MG63 (cell line): ENCODE data around the gene MPP7. TPM values are rescaled to one million over a fixed set of nuclear protein-coding genes. Genes with fewer than 3 reads are reported as not detected.
"Not testable (repeated sequence)": the region's sequence is repeated elsewhere in the genome, so short reads cannot be mapped to it uniquely, and the experiment has no call there.

Experiments used
- DNase-seq: peaks from one replicate; pipeline ENCODE4 v3.0.0-alpha.2; 2020
- H3K27me3 ChIP-seq: fragments of 250-450 bp; sonication (Bioruptor Pico); 2 replicates; pipeline ENCODE4 v1.5.1; 2020; ENCODE audit warnings: mild to moderate bottlenecking, moderate library complexity
- H3K36me3 ChIP-seq: fragments of 250-450 bp; sonication (Bioruptor Pico); 2 replicates; pipeline ENCODE4 v1.5.1; 2020; ENCODE audit warnings: mild to moderate bottlenecking, moderate library complexity
- H3K4me3 ChIP-seq: fragments of 250-450 bp; sonication (Bioruptor Pico); 2 replicates; pipeline ENCODE4 v1.5.1; 2020; ENCODE audit warnings: mild to moderate bottlenecking, moderate library complexity
- H3K9me3 ChIP-seq: fragments of 250-450 bp; sonication (Bioruptor Pico); 2 replicates; pipeline ENCODE4 v1.5.1; 2020; ENCODE audit warnings: mild to moderate bottlenecking, moderate library complexity
- total RNA-seq: library from RNA; depleted of rRNA; stranded (reverse); fragments of >200 nt; shearing (Covaris generic); gene quantifications from 2 replicates; pipeline ENCODE4 v1.2.3, GENCODE V29; 2014; ENCODE audit warnings: low replicate concordance; rRNA removed

MPP7 gene
- 3.8 and 8.3 TPM in 2 replicates for total RNA-seq

DNA sequence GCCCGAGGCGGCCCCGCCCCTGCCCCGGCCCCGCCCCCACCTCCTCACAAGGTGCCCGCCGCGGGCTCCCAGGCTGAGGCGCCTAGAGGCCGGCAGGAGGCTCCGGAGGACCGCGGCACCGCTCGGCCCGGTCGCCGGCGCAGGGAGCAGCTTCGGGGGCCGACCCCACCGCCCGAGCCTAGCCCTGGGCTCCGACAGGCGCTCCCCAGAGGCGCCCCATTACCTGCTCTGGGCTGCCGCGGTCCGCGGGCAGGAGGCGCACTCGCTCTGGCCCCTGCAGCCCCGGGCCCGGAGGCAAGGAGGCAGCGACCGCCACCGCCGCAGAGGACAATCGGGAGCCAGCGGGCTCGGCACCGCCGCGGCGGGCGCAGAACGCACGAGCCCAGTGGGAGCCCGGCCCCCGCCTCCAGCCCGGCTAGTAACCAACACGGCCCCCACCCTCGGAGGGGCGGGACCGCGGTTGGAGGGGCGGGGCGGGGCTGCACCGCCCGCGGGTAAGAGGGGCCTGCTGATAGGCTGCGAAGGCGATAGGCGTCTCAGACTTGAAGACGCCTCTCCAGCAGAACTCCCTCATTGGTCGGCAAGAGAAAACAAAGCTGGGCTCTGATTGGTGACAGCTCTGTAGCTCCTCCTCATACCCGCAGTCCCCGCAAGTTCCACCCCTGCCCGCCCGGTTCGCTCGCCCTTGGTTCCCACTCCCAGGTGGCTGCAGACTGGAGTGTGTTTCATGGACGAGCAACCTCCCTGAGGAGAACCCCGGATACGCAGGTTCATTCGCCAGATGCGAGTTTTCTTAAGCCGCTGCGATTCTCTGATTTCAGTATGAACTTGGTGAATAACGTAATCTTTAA lies at the start of gene MPP7:
Gene MPP7 (minus strand): TSS at position 427 of the 851 bp plus-strand sequence. CDS start 64,460 bp downstream, outside the sequence.
- DNase-seq, result peak; percentile 95
- Histone ChIP-seq H3K4me3 (peak within 1 kb of the TSS; percentile 65), H3K9me3 (no peaks in the 10 kb centered on the region), H3K27me3 (peaks cover 39% of the 10 kb centered on the region), H3K36me3 (no peaks in the 10 kb centered on the region)

DNA sequence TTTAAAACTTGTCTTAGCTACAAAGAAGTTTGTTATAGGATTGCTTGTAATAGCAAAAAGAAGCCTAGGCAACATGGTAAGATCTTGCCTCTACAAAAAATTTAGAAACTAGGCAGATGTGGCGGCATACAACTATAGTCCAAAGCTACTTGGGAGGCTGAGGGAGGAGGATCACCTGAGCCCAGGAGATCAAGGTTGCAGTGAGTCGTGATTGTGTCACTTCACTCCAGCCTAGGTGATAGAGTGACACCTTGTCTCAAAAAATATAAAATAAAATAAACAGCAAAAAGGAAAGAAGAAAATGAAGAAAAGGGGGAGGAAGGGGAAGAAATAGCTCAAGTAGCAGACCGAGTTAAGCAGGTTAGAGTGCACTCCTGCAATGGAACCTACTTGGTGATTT lies 47.0 kb upstream of the MPP7 start:
- no peaks in the 10 kb centered on the region; the same call in 1 of the 2 replicates for H3K9me3 ChIP-seq
- H3K4me3 ChIP-seq, result no peak overlapping the region
- no peaks in the 10 kb centered on the region for H3K36me3 ChIP-seq
- no peak for DNase-seq
- H3K27me3 ChIP-seq, result no peaks in the 10 kb centered on the region

DNA sequence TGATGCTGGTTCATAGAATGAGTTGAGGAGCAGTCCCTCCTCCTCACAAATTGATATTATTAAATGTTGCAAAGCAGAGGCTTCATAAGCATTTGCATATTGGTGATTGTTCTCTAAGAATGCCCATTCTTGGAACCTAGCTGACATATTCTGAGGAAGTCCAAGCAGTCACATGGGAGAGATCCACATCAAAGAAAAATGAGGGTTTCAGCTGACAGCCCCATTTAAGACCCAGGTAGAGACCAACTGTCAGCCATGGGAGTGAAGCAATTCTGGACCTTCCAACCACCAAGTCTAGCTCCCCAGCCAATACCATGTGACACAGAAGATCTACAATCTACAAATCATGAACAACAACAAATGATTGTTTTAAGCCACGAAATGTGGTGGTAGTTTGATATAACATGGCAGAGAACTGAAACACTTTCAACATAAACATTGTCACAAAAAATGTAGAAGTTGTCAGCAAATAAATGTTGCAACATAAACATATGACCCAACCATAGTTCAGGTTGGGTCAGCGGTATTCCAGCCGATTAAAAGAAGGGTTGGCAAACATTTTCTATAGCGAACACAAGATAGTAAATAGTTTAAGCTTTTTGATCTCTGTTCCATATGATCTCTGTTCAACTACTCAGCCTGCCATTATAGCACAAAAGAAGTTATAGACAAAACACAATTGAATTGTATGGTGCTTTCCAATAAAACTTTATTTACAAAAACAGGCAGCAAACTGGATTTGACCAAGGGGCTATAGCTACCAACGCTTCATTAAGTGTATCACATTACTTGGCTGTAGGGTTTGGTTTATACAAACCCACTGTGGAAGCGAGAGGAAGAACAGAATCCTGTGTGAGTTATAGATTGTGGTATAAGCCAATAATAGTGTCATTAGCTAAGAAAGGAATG lies 41.4 kb upstream of the MPP7 start:
- no peak for DNase-seq
- Histone ChIP-seq H3K36me3 (no peaks in the 10 kb centered on the region), H3K4me3 (no peak overlapping the region), H3K9me3 (no peaks in the 10 kb centered on the region; the same call in 1 of the 2 replicates), H3K27me3 (no peaks in the 10 kb centered on the region)

DNA sequence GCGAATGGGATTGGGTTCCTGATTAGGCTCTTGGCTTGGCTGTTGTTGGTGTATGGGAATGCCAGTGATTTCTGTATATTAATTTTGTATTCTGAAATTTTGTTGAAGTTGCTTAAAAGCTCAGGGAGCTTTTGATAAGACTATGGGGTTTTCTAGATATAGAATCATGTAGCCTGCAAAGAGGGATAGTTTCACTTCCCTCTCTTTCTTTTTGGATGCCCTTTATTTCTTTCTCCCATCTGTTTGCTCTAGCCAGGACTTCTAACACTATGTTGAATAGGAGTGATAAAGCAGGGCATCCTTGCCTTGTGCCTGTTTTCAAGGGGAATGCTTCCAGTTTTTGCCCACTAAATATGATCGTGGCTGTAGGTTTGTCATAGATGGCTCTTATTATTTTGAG lies 40.4 kb upstream of the MPP7 start:
- no peaks in the 10 kb centered on the region; the same call in 1 of the 2 replicates for H3K9me3 ChIP-seq
- H3K27me3 ChIP-seq, result no peaks in the 10 kb centered on the region
- H3K4me3 ChIP-seq, result no peak overlapping the region
- no peak for DNase-seq
- no peaks in the 10 kb centered on the region for H3K36me3 ChIP-seq

DNA sequence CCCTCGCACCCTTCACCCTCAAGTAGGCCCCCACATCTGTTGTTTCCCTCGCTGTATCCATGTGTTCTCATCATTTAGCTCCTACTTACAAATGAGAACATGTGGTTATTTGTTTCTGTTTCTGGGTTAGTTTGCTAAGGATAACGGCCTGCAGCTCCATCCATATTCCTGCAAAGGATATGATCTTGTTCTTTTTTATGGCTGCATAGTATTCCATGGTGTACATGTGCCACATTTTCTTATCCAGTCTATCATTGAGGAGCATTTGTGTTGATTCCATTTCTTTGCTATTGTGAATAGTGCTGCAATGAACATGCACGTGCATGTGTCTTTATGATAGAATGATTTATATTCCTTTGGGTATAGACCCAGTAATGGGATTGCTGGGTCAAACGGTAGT lies 38.8 kb upstream of the MPP7 start:
- H3K9me3 ChIP-seq, H3K4me3 ChIP-seq, H3K27me3 ChIP-seq, DNase-seq, H3K36me3 ChIP-seq: not testable (repeated sequence)

DNA sequence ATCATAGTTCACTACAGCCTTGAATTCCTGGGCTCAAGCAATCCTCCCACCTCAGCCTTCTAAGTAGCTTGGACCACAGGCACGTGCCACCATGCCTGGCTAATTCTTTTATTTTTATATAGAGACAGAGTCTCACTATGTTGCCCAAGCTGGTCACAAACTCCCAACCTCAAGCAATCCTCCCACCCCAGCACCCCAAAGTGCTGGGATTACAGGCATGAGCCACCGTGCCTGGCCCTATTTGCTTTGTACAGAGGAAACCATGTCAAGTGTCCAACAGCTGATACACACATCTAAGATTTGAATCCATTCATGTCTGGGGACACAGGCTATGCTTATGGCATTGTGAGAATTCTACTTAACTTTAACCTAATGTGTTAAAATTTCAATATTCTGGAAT lies 29.9 kb upstream of the MPP7 start:
- no peaks in the 10 kb centered on the region for H3K27me3 ChIP-seq
- no peak for DNase-seq
- H3K36me3 ChIP-seq, result no peaks in the 10 kb centered on the region
- H3K4me3 ChIP-seq, result no peak overlapping the region
- no peaks in the 10 kb centered on the region for H3K9me3 ChIP-seq

DNA sequence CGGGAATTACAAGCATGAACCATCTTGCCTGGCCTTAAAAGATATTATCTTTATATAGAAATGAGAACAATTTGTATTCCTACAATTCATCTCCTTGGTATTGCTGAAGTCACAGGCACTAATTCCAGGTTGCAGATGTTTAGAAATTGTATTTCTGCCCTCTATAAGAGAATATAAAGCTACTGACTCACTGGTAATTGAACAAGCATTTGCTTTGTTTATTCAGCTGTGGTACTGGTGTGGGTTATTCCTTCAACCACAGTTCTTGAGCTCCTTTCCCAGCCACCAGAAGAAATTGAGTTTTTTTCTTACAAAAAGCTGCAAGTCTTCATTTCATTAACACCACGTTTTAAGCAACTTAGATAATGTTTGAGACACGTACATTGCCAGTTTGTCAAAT lies 29.0 kb upstream of the MPP7 start:
- Histone ChIP-seq H3K27me3 (no peaks in the 10 kb centered on the region), H3K9me3 (no peaks in the 10 kb centered on the region), H3K36me3 (no peaks in the 10 kb centered on the region), H3K4me3 (no peak overlapping the region)
- DNase-seq, result no peak

DNA sequence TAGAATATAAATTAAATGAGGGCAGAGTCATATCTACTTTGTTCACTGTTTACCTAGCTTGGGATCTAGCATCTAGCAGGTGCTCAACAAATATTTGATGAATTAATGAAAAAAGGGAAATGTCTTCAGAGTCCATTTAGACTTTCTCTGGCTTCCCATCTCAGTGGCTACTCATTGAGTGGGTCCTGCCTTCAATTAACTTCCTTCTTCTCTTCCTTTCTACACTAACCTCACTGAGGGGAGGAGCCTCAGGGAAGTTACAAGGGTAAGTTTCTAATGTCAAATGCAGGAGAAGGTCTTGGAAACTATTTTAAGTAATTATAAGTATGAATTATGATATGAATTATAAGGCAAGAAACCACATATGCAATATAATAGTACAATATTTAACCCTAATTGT lies 28.2 kb upstream of the MPP7 start:
- H3K9me3 ChIP-seq, result no peaks in the 10 kb centered on the region
- no peak for DNase-seq
- H3K27me3 ChIP-seq, result no peaks in the 10 kb centered on the region
- no peaks in the 10 kb centered on the region for H3K36me3 ChIP-seq
- no peak overlapping the region for H3K4me3 ChIP-seq

DNA sequence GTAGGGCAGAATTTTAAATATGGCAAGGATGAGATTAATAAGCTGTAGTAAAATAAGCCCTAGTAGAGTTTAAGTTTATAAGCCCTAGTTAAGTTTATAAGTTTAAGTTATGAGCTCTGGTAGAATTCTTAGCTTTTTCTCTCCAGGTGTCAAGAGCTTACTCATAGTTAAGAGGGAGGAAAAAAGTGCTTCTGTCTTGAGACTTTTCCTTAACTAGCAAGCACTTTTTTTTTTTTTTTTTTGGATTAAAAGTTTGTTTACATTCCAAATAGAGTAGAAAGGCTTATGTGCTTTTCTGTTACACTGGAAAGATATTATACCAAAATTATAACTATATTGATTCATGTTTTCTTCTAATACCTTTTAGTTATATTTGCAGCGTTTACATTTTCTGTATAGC lies 25.5 kb upstream of the MPP7 start:
- DNase-seq, result no peak

DNA sequence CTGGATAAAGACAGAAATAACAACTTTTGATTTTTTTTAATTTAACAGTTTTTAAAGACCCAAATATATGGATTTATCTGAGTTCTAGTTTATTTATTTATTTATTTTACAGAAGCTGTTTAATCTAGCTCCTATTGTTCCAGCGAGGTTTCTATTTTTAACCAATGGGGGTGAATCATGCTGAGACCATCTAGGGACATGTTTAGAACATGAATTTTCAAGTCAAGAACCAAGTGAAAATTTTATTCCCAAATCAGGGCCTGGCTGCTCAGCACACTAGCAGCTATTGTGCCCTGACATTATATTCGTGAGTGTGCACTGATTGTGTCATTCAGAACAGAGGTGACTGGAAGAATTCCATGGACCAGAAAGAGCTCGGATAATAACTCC lies 24.6 kb upstream of the MPP7 start:
- Histone ChIP-seq H3K27me3 (no peaks in the 10 kb centered on the region), H3K36me3 (no peaks in the 10 kb centered on the region), H3K9me3 (no peaks in the 10 kb centered on the region), H3K4me3 (no peak overlapping the region)
- DNase-seq, result no peak

More for the DNA sequence above, 25.5 kb upstream of the MPP7 start:
- no peak overlapping the region for H3K4me3 ChIP-seq
- no peaks in the 10 kb centered on the region for H3K27me3 ChIP-seq
- H3K36me3 ChIP-seq, result no peaks in the 10 kb centered on the region
- no peaks in the 10 kb centered on the region for H3K9me3 ChIP-seq

DNA sequence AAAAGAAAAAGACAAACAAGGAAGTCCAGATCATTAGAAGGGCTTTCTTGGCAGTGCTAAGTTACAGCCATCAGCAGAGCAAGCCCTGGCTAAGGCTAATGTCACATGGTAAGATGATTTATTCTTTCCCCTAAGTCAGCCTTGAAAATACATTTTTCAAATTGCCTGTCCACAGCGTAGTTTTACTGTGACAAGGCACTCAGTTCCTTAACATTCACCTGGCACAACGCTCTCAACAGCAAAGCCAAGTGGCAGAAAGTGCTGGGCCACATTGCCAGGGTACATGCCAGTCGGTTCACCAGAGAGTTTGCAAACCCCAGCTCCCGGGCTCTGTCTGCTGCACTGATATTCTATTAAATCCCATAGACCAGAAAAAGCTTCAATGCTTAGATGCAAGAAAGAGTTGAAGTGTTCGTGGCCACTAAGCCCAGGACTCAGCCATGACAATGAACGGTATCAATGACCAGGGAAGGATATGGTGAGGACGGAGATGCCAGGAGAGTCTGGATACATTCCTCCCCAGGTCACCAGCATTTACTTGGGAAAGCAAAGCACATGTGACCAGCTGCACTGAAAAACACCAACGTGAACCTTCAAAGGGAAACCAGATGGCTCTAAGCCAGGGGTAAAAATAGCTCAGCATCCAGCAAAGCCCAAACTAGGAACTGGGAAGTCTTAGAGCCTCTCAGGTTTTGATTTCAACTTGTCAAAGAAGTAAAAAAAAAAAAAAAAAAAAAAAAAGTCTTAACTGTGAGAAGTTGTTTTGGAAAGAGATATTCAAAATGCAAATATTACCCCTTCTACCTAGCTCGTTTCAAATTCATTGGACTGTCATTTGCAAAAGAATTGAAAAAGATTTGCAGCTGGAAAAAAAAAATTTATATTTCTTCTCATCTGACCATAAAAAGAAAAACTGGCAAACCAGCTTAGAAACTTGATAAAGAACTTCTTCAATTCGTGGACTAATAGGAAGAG lies 23.9 kb upstream of the MPP7 start:
- DNase-seq, result no peak
- Histone ChIP-seq H3K27me3 (no peaks in the 10 kb centered on the region), H3K9me3 (no peaks in the 10 kb centered on the region), H3K36me3 (no peaks in the 10 kb centered on the region), H3K4me3 (no peak overlapping the region)

DNA sequence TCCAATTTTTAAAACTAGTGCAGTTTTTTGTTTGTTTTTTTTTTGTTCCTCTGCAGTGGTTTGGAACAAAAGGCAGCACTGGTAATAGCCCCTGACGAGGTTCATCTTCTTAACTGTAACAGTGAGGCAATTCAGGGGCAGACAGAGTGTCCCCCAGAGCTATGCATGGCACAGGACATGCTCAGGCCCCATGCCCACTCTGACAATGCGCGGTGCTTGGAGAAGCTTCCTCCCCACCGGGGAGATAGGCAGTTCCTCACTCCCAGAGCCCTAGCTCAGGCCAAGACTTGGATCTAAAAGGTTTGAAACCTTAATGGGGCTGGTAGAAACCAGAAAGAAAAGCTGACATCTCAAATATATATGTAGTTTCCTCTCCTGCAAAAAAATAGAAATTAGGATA lies 17.9 kb upstream of the MPP7 start:
- H3K4me3 ChIP-seq, result no peak overlapping the region
- no peak for DNase-seq
- no peaks in the 10 kb centered on the region for H3K36me3 ChIP-seq
- H3K9me3 ChIP-seq, result no peaks in the 10 kb centered on the region
- H3K27me3 ChIP-seq, result no peaks in the 10 kb centered on the region

DNA sequence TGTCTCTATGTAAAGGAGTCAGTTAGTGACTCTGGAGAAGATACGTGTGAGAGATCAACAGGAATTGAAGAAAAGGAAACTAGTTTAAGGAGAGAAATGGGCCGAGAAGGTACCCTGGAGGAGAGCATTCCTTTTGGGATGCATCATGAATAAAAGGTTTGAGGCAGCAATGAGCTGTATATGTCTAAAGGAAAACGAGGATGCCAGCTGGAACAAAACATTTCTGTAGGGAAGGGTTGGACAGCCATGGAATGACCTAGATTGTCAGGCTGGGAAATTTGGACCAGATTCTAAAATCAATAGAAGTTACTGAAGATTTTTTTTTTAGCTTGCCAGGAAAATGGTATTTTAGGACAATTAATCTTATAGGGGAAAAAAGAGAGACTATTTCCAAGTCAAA lies 17.2 kb upstream of the MPP7 start:
- H3K9me3 ChIP-seq, result no peaks in the 10 kb centered on the region
- H3K36me3 ChIP-seq, result no peaks in the 10 kb centered on the region
- no peaks in the 10 kb centered on the region for H3K27me3 ChIP-seq
- peak; percentile 14 for DNase-seq
- no peak overlapping the region for H3K4me3 ChIP-seq

DNA sequence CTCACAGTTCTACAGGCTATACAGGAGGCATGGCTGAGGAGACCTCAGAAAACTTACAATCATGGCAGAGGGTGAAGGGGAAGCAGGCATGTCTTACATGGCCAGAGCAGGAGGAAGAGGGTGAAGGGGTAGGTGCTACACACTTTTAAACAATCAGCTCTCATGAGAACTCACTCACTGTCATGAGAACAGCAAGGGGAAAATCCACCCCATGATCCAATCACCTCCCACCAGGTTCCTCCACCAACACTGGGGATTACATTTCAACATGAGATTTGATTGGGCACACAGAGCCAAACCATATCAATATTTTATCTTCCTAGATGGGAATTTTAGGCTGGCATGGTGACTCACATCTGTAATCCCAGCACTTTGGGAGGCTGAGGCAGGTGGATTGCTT lies 16.2 kb upstream of the MPP7 start:
- H3K27me3 ChIP-seq, H3K4me3 ChIP-seq, H3K36me3 ChIP-seq, DNase-seq, H3K9me3 ChIP-seq: not testable (repeated sequence)

DNA sequence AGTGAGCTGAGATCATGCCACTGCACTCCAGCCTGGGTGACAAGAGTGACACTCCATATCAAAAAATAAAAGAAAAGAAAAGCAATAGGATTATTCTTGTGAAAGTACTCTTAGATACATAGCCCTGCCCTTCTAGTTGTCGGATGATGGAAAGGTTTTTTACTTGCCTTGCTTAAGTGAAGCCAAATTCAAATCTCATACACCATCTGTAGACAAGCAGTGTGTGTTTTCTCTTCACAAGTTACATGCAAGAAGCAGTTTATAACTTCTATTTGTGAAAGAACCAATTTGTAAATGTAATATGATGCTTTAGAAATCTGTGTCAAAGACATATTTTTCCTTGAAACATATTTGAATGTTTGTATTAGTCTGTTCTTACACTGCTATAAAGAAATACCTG lies 15.8 kb upstream of the MPP7 start:
- Histone ChIP-seq H3K36me3 (no peaks in the 10 kb centered on the region), H3K9me3 (no peaks in the 10 kb centered on the region), H3K27me3 (no peaks in the 10 kb centered on the region), H3K4me3 (no peak overlapping the region)
- no peak for DNase-seq

DNA sequence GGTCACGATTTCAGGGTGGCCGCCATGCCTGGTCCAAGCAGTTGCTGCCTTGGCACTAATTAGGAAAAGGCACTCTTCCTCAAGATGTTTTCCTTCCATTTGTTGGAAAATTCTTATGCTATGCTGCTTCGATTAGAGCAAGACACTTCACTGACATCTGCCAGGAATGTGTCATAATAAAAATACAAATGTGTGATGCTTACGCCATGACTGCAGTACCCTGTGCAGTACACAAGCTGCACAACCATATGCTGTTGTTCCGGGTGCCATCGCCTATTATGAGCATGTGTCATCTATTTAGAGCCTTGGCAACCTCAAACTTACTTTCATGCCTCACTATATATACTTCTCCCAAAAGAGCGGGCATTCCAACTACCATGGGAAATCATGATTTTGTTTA lies 14.9 kb upstream of the MPP7 start:
- Histone ChIP-seq H3K4me3 (no peak overlapping the region), H3K27me3 (no peaks in the 10 kb centered on the region), H3K9me3 (no peaks in the 10 kb centered on the region), H3K36me3 (no peaks in the 10 kb centered on the region)
- DNase-seq, result peak; percentile 72
